HCT116 (cell line): ENCODE results near the gene MDM2.

ENCODE experiments used
- CTCF ChIP-seq, 3 experiments: fragments of 200-600 bp in 1 of 3; sonication (generic) in 1 of 3; IDR thresholded peaks in 2 of 3; conservative IDR thresholded peaks in 1 of 3; 2 replicates each; pipeline ENCODE4 v1.5.1; 2012 to 2017; ENCODE audit warnings: low read depth in 2 of 3, low read length in 2 of 3, antibody characterized with exemption in 1 of 3, borderline replicate concordance in 1 of 3, control low read depth in 1 of 3, mild to moderate bottlenecking in 1 of 3, mixed read lengths in 1 of 3, mixed run types in 1 of 3, moderate library complexity in 1 of 3; ENCODE audit not compliant: insufficient read depth in 1 of 3
- EZH2 ChIP-seq: fragments of 200-600 bp; sonication (generic); IDR thresholded peaks from 2 replicates; pipeline ENCODE4 v1.6.1; 2017; ENCODE audit warnings: antibody characterized with exemption, mixed run types
- EZH2phosphoT487 ChIP-seq: fragments of 200-600 bp; IDR thresholded peaks from 2 replicates; pipeline ENCODE4 v1.6.1; 2018; ENCODE audit warnings: antibody characterized with exemption, borderline replicate concordance
- MAX ChIP-seq: IDR thresholded peaks from 2 replicates; pipeline ENCODE4 v1.6.1; 2012
- POLR2A ChIP-seq: IDR thresholded peaks from 2 replicates; pipeline ENCODE4 v1.7.0; 2011; ENCODE audit warnings: borderline replicate concordance; ENCODE audit not compliant: insufficient read depth, insufficient read length; ENCODE audit errors: extremely low read depth
- POLR2AphosphoS5 ChIP-seq: IDR thresholded peaks from 2 replicates; pipeline ENCODE4 v1.6.1; 2011; ENCODE audit warnings: mild to moderate bottlenecking, low read depth, low read length, moderate library complexity
- SIN3A ChIP-seq: IDR thresholded peaks from 2 replicates; pipeline ENCODE4 v1.6.1; 2012; ENCODE audit warnings: low read depth
- SP1 ChIP-seq: IDR thresholded peaks from 2 replicates; pipeline ENCODE4 v1.6.1; 2012; ENCODE audit warnings: low read depth
- SRF ChIP-seq: IDR thresholded peaks from 2 replicates; pipeline ENCODE4 v1.6.1; 2012; ENCODE audit warnings: low read depth
- YY1 ChIP-seq: IDR thresholded peaks from 2 replicates; pipeline ENCODE4 v1.6.1; 2011; ENCODE audit warnings: low read length, low read depth, moderate library complexity, mild to moderate bottlenecking; ENCODE audit not compliant: insufficient replicate concordance; ENCODE audit errors: extremely low read depth
- ZBTB33 ChIP-seq: IDR thresholded peaks from 2 replicates; pipeline ENCODE4 v1.6.1; 2011; ENCODE audit warnings: mild to moderate bottlenecking, low read length, moderate library complexity; ENCODE audit not compliant: insufficient replicate concordance; ENCODE audit errors: extremely low read depth
- ZFX ChIP-seq: fragments of 450-650 bp; IDR thresholded peaks from 2 replicates; pipeline ENCODE4 v1.6.1; 2017
- ZNF274 ChIP-seq: fragments of 200-500 bp; sonication (Bioruptor generic); IDR thresholded peaks from 2 replicates; pipeline ENCODE4 v1.6.1; 2014; ENCODE audit warnings: mild to moderate bottlenecking, low read depth, low read length, inconsistent platforms

- TF ChIP-seq YY1 (no peak), ZNF274 (no peak), CTCF (IDR thresholded peaks at IDR 0.05 in 2 of 3, conservative IDR thresholded peaks at IDR 0.05 in 1 of 3; ENCODE audit: borderline replicate concordance in 1 of 3, insufficient read depth in 1 of 3, low read depth in 2 of 3, low read length in 2 of 3) (no peak), SP1 (no peak), MAX (no peak), ZBTB33 (no peak), SIN3A (no peak), POLR2A (no peak), SRF (no peak), EZH2phosphoT487 (no peak), POLR2AphosphoS5 (no peak), EZH2 (no peak), ZFX (no peak)
Measured at GRCh38 chr12:68855111-68855510, 47.1 kb downstream of the MDM2 start.
